K562 (cell line): ENCODE measurements around the gene STYXL1. TPM values are rescaled to one million over a fixed set of nuclear protein-coding genes. Genes with fewer than 3 reads are reported as not detected.
A peak's percentile ranks its signal among the peaks of the same experiment; 100 is the strongest.

Experiments
- ATAC-seq: fragments of 200-7000 bp; cut with Tn5 transposase; 3 replicates; pipeline ENCODE4 v1.9.1; 2020; ENCODE audit warnings: moderate library complexity
- BruUV-seq: library from RNA; stranded (reverse); fragments of 400-500 nt; replicated peaks from 2 replicates; lab custom pipeline; 2021; lab: Mats Ljungman, UMichigan
- CTCF ChIA-PET: fragments of 300-600 bp; formaldehyde crosslinking; extraction: SDS; loops from one replicate; lab custom pipeline; 2021; ENCODE audit warnings: low intra/inter-chr PET ratio; lab: Yijun Ruan, JAX
- POLR2A ChIA-PET: fragments of 300-600, 350-650 bp; sonication (Branson Sonifier 250); formaldehyde crosslinking; extraction: SDS; loops from one replicate; lab custom pipeline; 2021; ENCODE audit warnings: antibody characterized with exemption, inconsistent platforms; lab: Yijun Ruan, JAX
- DNase-seq, 4 experiments: peaks; one replicate each; pipeline versions ENCODE4 v3.0.0 to v3.0.0-alpha.2; 2011 to 2018; ENCODE audit warnings: low spot score in 3 of 4, mixed read lengths in 3 of 4; ENCODE audit errors: extremely low read depth in 1 of 4
- FAIRE-seq: peaks from 2 replicates; lab custom pipeline; 2011; peaks lifted over from hg19 to GRCh38; lab: Jason Lieb, UNC
- H2AFZ ChIP-seq: 2 replicates; pipeline ENCODE4 v1.6.0; 2011; ENCODE audit warnings: low read depth, low read length, control low read depth, inconsistent platforms
- H3K27ac ChIP-seq: fragments of 200-600 bp; 3 replicates; pipeline ENCODE4 v1.8.0; 2011; ENCODE audit warnings: low read depth, mild to moderate bottlenecking, control low read depth, inconsistent platforms, low read length, moderate library complexity, mixed read lengths; ENCODE audit errors: extremely low read depth
- H3K27me3 ChIP-seq, 2 experiments: fragments of 300-600 bp in 1 of 2; 2 replicates in 1 of 2; 3 replicates in 1 of 2; pipeline versions ENCODE4 v1.6.0 to v1.8.0; 2011; ENCODE audit warnings: inconsistent platforms in 2 of 2, low read length in 2 of 2, mild to moderate bottlenecking in 1 of 2, mixed read lengths in 1 of 2, moderate library complexity in 1 of 2; ENCODE audit not compliant: control insufficient read depth in 2 of 2, insufficient read depth in 2 of 2
- H3K36me3 ChIP-seq: fragments of 300-600 bp; 3 replicates; pipeline ENCODE4 v1.8.0; 2011; ENCODE audit warnings: mild to moderate bottlenecking, low read length, inconsistent platforms; ENCODE audit not compliant: control insufficient read depth, insufficient read depth
- H3K4me1 ChIP-seq, 2 experiments: fragments of 200-600 bp in 1 of 2; replicated peaks in 1 of 2; 2 replicates in 1 of 2; 3 replicates in 1 of 2; pipeline versions ENCODE4 v1.5.1 to v1.8.0; 2011; ENCODE audit warnings: inconsistent platforms in 2 of 2, low read length in 2 of 2, mild to moderate bottlenecking in 1 of 2, mixed read lengths in 1 of 2, moderate library complexity in 1 of 2; ENCODE audit not compliant: control insufficient read depth in 2 of 2, insufficient read depth in 2 of 2
- H3K4me2 ChIP-seq: 2 replicates; pipeline ENCODE4 v1.6.1; 2011; ENCODE audit warnings: low read length, control low read depth, inconsistent platforms, mixed read lengths; ENCODE audit not compliant: insufficient read depth
- H3K4me3 ChIP-seq: fragments of 200-600 bp; sonication (generic), shearing (Covaris generic); 2 replicates; pipeline ENCODE4 v1.5.1; 2016; ENCODE audit warnings: control low read depth, inconsistent platforms
- H3K79me2 ChIP-seq: fragments of 200-600 bp; 3 replicates; pipeline ENCODE4 v1.8.0; 2011; ENCODE audit warnings: low read length, inconsistent platforms; ENCODE audit not compliant: control insufficient read depth, insufficient read depth
- H3K9ac ChIP-seq, 2 experiments: 2 replicates each; pipeline versions ENCODE4 v1.6.0 to v1.6.1; 2011; ENCODE audit warnings: low read depth in 2 of 2, low read length in 2 of 2, control low read depth in 1 of 2, inconsistent platforms in 1 of 2, mild to moderate bottlenecking in 1 of 2, mixed read lengths in 1 of 2; ENCODE audit not compliant: insufficient read depth in 1 of 2
- H3K9me1 ChIP-seq: one replicate; pipeline ENCODE4 v1.6.0; 2011; ENCODE audit warnings: inconsistent platforms, mild to moderate bottlenecking, low read length, moderate library complexity; ENCODE audit not compliant: control insufficient read depth, insufficient read depth
- H3K9me3 ChIP-seq: replicated peaks from 2 replicates; pipeline ENCODE4 v1.5.1; 2011; ENCODE audit warnings: low read depth, low read length, inconsistent platforms; ENCODE audit not compliant: control insufficient read depth, insufficient read depth
- H4K20me1 ChIP-seq: replicated peaks from 2 replicates; pipeline ENCODE4 v1.6.1; 2011; ENCODE audit warnings: low read length, inconsistent platforms, mixed read lengths; ENCODE audit not compliant: control insufficient read depth, insufficient read depth
- ATF7 ChIP-seq: fragments of 450-650 bp; IDR thresholded peaks from 2 replicates; pipeline ENCODE4 v1.7.1; 2014; ENCODE audit warnings: mild to moderate bottlenecking, moderate library complexity
- ETS2 ChIP-seq: IDR thresholded peaks from 2 replicates; pipeline ENCODE4 v1.6.1; 2016; ENCODE audit warnings: borderline replicate concordance, missing genetic modification characterization, mild to moderate bottlenecking, moderate library complexity, missing compliant biosample characterization; ENCODE audit not compliant: poor library complexity, severe bottlenecking
- OTX1 ChIP-seq: fragments of 450-650 bp; formaldehyde crosslinking; IDR thresholded peaks from 2 replicates; pipeline ENCODE4 v1.4.0; 2022; ENCODE audit warnings: mild to moderate bottlenecking
- RBFOX2 ChIP-seq: fragments of 200-400 bp; formaldehyde crosslinking; IDR thresholded peaks from 2 replicates; pipeline ENCODE4 v1.6.1; 2017; ENCODE audit warnings: low read depth, mild to moderate bottlenecking, low read length, moderate library complexity
- SAFB2 ChIP-seq: fragments of 200-400 bp; formaldehyde crosslinking; IDR thresholded peaks from 2 replicates; pipeline ENCODE4 v1.6.1; 2018; ENCODE audit warnings: borderline replicate concordance, low read length, low read depth, moderate library complexity; ENCODE audit not compliant: severe bottlenecking
- SAP30 ChIP-seq: fragments of 200-600 bp; sonication (generic); IDR thresholded peaks from 2 replicates; pipeline ENCODE4 v1.6.1; 2012; ENCODE audit warnings: borderline replicate concordance, low read depth, mild to moderate bottlenecking, moderate library complexity, low read length, control low read depth, inconsistent platforms; ENCODE audit not compliant: insufficient read depth, poor library complexity, severe bottlenecking
- SP1 ChIP-seq: sonication (generic); formaldehyde crosslinking; IDR thresholded peaks from 2 replicates; pipeline ENCODE4 v1.8.1; 2022; ENCODE audit warnings: mild to moderate bottlenecking, missing genetic modification reagents
- SREBF1 ChIP-seq: fragments of 150-350 bp; IDR thresholded peaks from 2 replicates; pipeline ENCODE4 v1.6.1; 2014; ENCODE audit warnings: antibody characterized with exemption, low read depth, low read length, borderline replicate concordance
- ZNF133 ChIP-seq: fragments of 250-450 bp; sonication (Bioruptor Pico); IDR thresholded peaks from 2 replicates; pipeline ENCODE4 v1.4.0; 2020; ENCODE audit warnings: mild to moderate bottlenecking
- ZNF695 ChIP-seq: fragments of 450-650 bp; formaldehyde crosslinking; IDR thresholded peaks from 2 replicates; pipeline ENCODE4 v1.4.0; 2020; ENCODE audit warnings: mild to moderate bottlenecking, moderate library complexity
- ZNF76 ChIP-seq: fragments of 250-450 bp; sonication (Bioruptor Pico); IDR thresholded peaks from 2 replicates; pipeline ENCODE4 v1.4.0; 2020; ENCODE audit warnings: mild to moderate bottlenecking, moderate library complexity, borderline replicate concordance
- WGBS: fragments of 100-300 bp; shearing (Covaris generic); methylation state at CpG from one replicate; pipeline ENCODE4 v1.1.6; 2016; ENCODE audit warnings: low coverage, mixed read lengths; ENCODE audit not compliant: insufficient coverage; ENCODE audit errors: missing lambda C conversion rate; 5-methylcytosine and 5-hydroxymethylcytosine counted together
- in situ Hi-C: fragments of 300-500 bp; cut with MboI; formaldehyde crosslinking; loops from 4 replicates; pipeline ENCODE4 v1.15.0; 2018; ENCODE audit warnings: inconsistent platforms, mixed read lengths
- intact Hi-C: fragments of 100-400 bp; cut with micrococcal nuclease; formaldehyde crosslinking; loops from 2 replicates; pipeline ENCODE4 v1.14.2; 2022
- polyA plus RNA-seq, 8 experiments: library from polyadenylated mRNA; depleted of rRNA in 4 of 8; stranded (reverse) in 5 of 8; unstranded in 3 of 8; fragments of >200 nt; fragmentation: Nextera tagmentation in 2 of 8; fragmentation: Illumina TruSeq in 1 of 8; extraction: Ambion mirVana in 2 of 8; extraction: Trizol in 1 of 8; gene quantifications; 2 replicates each; pipeline versions ENCODE4 v1.2.1 to v1.2.3, GENCODE V29; 2011 to 2014; ENCODE audit warnings: inconsistent platforms in 1 of 8, missing spikeins in 1 of 8
- total RNA-seq, 7 experiments: library from RNA; depleted of rRNA in 6 of 7; stranded (reverse); fragments of >200 nt in 6 of 7; fragmentation: Illumina TruSeq in 2 of 7; extraction: Trizol in 2 of 7; gene quantifications; 2 replicates each; pipeline versions ENCODE4 v1.2.1 to v1.2.3, GENCODE V29; 2011 to 2021; ENCODE audit warnings: low replicate concordance in 1 of 7
- TF ChIP-seq, protein P1 (sequence below), 2 experiments: fragments of 450-650 bp; IDR thresholded peaks; 2 replicates each; pipeline ENCODE4 v1.6.1; 2018; ENCODE audit warnings: mild to moderate bottlenecking in 2 of 2, low read depth in 1 of 2; ENCODE audit not compliant: partially characterized antibody in 2 of 2
- TF ChIP-seq, protein P2 (sequence below): sonication (generic); formaldehyde crosslinking; IDR thresholded peaks from 2 replicates; pipeline ENCODE4 v1.8.0; 2022; ENCODE audit warnings: missing genetic modification reagents, mild to moderate bottlenecking, borderline replicate concordance

Gene STYXL1
- total and polyA plus RNA-seq, 9 of the 15 experiments (the other 6 are each of a cell fraction or from before 2014, with no cell fraction given), result 36.5 to 97.2 (median 49.9) TPM

DNA sequence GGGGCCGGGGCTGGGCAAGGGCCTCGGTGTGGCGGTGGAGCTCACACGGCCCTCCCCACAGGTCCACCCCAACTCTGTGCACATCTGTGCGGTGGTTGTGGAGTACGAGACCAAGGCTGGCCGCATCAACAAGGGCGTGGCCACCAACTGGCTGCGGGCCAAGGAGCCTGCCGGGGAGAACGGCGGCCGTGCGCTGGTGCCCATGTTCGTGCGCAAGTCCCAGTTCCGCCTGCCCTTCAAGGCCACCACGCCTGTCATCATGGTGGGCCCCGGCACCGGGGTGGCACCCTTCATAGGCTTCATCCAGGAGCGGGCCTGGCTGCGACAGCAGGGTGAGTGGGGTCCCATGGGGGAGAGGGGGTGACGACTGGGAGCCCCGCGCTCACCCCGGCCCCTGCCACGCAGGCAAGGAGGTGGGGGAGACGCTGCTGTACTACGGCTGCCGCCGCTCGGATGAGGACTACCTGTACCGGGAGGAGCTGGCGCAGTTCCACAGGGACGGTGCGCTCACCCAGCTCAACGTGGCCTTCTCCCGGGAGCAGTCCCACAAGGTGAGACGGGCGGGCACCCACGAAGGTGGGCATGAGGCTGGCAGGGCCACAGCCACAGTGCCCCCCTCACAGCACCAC, 62.2 kb downstream of the STYXL1 start (continued):
- TF ChIP-seq RBFOX2, result peak; percentile 39
- TF ChIP-seq SREBF1, result no peak
- TF ChIP-seq, protein P1, sequence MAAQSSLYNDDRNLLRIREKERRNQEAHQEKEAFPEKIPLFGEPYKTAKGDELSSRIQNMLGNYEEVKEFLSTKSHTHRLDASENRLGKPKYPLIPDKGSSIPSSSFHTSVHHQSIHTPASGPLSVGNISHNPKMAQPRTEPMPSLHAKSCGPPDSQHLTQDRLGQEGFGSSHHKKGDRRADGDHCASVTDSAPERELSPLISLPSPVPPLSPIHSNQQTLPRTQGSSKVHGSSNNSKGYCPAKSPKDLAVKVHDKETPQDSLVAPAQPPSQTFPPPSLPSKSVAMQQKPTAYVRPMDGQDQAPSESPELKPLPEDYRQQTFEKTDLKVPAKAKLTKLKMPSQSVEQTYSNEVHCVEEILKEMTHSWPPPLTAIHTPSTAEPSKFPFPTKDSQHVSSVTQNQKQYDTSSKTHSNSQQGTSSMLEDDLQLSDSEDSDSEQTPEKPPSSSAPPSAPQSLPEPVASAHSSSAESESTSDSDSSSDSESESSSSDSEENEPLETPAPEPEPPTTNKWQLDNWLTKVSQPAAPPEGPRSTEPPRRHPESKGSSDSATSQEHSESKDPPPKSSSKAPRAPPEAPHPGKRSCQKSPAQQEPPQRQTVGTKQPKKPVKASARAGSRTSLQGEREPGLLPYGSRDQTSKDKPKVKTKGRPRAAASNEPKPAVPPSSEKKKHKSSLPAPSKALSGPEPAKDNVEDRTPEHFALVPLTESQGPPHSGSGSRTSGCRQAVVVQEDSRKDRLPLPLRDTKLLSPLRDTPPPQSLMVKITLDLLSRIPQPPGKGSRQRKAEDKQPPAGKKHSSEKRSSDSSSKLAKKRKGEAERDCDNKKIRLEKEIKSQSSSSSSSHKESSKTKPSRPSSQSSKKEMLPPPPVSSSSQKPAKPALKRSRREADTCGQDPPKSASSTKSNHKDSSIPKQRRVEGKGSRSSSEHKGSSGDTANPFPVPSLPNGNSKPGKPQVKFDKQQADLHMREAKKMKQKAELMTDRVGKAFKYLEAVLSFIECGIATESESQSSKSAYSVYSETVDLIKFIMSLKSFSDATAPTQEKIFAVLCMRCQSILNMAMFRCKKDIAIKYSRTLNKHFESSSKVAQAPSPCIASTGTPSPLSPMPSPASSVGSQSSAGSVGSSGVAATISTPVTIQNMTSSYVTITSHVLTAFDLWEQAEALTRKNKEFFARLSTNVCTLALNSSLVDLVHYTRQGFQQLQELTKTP (IDR thresholded peaks at IDR 0.05; ENCODE audit: low read depth in 1 of 2, partially characterized antibody in 2 of 2), result no peak

DNA sequence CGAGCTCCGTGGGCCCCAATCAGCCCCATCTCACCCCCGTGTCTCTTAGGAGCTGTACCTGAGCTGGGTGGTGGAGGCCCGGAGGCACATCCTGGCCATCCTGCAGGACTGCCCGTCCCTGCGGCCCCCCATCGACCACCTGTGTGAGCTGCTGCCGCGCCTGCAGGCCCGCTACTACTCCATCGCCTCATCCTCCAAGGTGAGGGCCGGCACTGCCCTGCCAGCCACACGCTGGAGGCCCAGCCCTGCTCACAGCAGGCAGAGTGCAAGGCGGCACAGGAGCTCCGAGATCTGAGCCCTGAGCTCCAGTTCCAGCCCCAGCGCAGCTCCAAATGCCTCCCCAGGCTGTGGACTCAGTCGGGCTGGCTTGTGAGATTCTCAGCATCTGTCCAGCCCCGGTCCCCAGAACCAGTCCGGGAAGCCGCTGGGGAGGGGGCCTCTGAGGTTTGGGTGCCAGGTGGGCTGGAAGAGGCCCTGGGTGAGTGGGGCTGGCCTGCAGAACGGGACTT, 62.7 kb downstream of the STYXL1 start:
- CTCF ChIA-PET, result no interaction called here
- in situ Hi-C loops, result no loop called here
- TF ChIP-seq SAP30, result no peak
- no peak for TF ChIP-seq ETS2
- no peak for TF ChIP-seq OTX1 (CRISPR knock-in tag)
- no peak for TF ChIP-seq ATF7
- no peak for TF ChIP-seq SAFB2
- TF ChIP-seq, protein P2, sequence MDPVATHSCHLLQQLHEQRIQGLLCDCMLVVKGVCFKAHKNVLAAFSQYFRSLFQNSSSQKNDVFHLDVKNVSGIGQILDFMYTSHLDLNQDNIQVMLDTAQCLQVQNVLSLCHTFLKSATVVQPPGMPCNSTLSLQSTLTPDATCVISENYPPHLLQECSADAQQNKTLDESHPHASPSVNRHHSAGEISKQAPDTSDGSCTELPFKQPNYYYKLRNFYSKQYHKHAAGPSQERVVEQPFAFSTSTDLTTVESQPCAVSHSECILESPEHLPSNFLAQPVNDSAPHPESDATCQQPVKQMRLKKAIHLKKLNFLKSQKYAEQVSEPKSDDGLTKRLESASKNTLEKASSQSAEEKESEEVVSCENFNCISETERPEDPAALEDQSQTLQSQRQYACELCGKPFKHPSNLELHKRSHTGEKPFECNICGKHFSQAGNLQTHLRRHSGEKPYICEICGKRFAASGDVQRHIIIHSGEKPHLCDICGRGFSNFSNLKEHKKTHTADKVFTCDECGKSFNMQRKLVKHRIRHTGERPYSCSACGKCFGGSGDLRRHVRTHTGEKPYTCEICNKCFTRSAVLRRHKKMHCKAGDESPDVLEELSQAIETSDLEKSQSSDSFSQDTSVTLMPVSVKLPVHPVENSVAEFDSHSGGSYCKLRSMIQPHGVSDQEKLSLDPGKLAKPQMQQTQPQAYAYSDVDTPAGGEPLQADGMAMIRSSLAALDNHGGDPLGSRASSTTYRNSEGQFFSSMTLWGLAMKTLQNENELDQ (CRISPR knock-in tag), result no peak
- no peak for TF ChIP-seq SP1
- no peak for TF ChIP-seq ZNF76
- no peak for TF ChIP-seq ZNF695 (CRISPR knock-in tag)
- no peak for TF ChIP-seq ZNF133

More for the DNA sequence above, 62.7 kb downstream of the STYXL1 start:
- no peaks in the 10 kb centered on the region; the same call in 2 of the 3 replicates for H3K79me2 ChIP-seq
- peaks cover 4% of the 10 kb centered on the region for H3K9me1 ChIP-seq
- WGBS, result 84% methylated on average over 18 of the region's 21 CpGs
- no peak overlapping the region for H3K4me3 ChIP-seq
- no TSS peak for BruUV-seq
- no peak for FAIRE-seq
- H3K27ac ChIP-seq, result no peak overlapping the region
- H3K4me2 ChIP-seq, result no peak overlapping the region
- no peak for DNase-seq
- POLR2A ChIA-PET, result no interaction called here
- H3K9me3 ChIP-seq, result no peaks in the 10 kb centered on the region
- peaks cover 82% of the 10 kb centered on the region; the same call in 2 of the 3 replicates for H3K36me3 ChIP-seq
- H3K27me3 ChIP-seq, result no peaks in the 10 kb centered on the region
- ATAC-seq, result no peak
- peak overlapping the region in 1 of 2 experiments; percentile 64; a peak in 1 of 4 replicates for H3K9ac ChIP-seq
- H3K4me1 ChIP-seq, result peaks cover 11 to 69% of the 10 kb centered on the region in 2 experiments; a peak in 4 of 5 replicates
- intact Hi-C loops, result no loop called here
- H4K20me1 ChIP-seq, result peaks cover 3% of the 10 kb centered on the region; the same call in 1 of the 2 replicates
- no peak overlapping the region for H2AFZ ChIP-seq
